ENCODE measurements around the gene RBM24.

RBM24 gene

DNA sequence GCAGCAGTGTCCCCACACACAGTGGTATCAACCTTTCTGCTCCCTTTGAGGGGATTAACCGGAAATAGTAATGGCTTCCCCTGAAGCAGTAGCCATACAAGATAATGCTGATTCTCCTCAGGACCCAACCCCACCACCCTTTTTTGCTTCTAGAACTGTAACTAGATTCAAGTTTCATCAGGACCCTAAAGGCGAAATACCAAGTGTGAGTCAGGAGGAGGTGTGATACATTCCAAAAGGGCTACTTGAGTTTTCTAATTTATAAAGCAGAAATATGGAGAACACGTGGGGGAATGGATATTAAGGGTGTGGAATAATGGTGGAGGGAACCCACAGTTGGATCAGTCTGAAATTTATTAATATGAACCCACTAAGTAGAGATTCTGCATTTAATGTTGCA lies 60.7 kb downstream of the RBM24 start:
- no peak overlapping the region for H3K4me3 ChIP-seq (ENCODE audit: low read depth in 1 of 2, low read length in 2 of 2)
- H3K4me1 ChIP-seq (ENCODE audit: insufficient read depth, low read length), result no peaks in the 10 kb centered on the region
- TF ChIP-seq EZH2 (IDR thresholded peaks at IDR 0.05; ENCODE audit: borderline replicate concordance, low read depth, low read length, severe bottlenecking), result no peak
- H3K9me3 ChIP-seq (ENCODE audit: insufficient read depth, low read length, severe bottlenecking), result no peaks in the 10 kb centered on the region
- no peaks in the 10 kb centered on the region for H3K36me3 ChIP-seq (ENCODE audit: insufficient read depth, low read length)
- no peak overlapping the region for H3K9ac ChIP-seq (ENCODE audit: low read depth, low read length)
- no peaks in the 10 kb centered on the region for H3K27me3 ChIP-seq (ENCODE audit: insufficient read depth, low read length, poor library complexity)
- ATAC-seq (ENCODE audit: insufficient read depth, low read depth), result no peak
- H2AFZ ChIP-seq (ENCODE audit: low read depth, low read length), result no peak overlapping the region
- no peaks in the 10 kb centered on the region for H4K20me1 ChIP-seq (ENCODE audit: insufficient read depth, low read length)
- H3K79me2 ChIP-seq (ENCODE audit: insufficient read depth, low read length), result no peaks in the 10 kb centered on the region
- H3K4me2 ChIP-seq (ENCODE audit: insufficient read depth, low read length), result no peak overlapping the region
- no peak overlapping the region for H3K27ac ChIP-seq (ENCODE audit: low read length)
- no peak for DNase-seq

DNA sequence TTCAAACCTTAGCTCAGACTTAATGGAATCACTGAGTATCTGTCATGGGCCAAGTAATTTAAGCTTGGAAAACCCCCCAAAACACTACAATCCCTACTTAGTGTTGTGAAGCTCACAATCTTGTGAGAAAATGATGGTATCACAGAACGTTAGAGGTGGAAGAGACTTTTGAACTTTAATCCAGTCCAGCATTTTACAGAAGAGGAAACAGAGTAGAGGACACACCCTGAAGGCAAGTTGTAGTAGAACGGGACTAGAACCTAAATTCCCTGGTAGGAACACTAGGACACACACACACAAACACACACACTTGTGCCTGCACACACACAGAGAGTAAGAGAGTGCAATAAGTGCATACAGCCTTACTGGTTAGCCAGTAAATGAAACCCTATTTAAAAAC lies 62.1 kb downstream of the RBM24 start:
- H3K79me2 ChIP-seq (ENCODE audit: insufficient read depth, low read length), result no peaks in the 10 kb centered on the region
- ATAC-seq (ENCODE audit: insufficient read depth, low read depth) (no peak), DNase-seq (no peak)
- H3K4me3 ChIP-seq (ENCODE audit: low read depth in 1 of 2, low read length in 2 of 2), result no peak overlapping the region
- no peaks in the 10 kb centered on the region for H4K20me1 ChIP-seq (ENCODE audit: insufficient read depth, low read length)
- H2AFZ ChIP-seq (ENCODE audit: low read depth, low read length), result no peak overlapping the region
- no peak overlapping the region for H3K9ac ChIP-seq (ENCODE audit: low read depth, low read length)
- H3K36me3 ChIP-seq (ENCODE audit: insufficient read depth, low read length), result no peaks in the 10 kb centered on the region
- no peak overlapping the region for H3K27ac ChIP-seq (ENCODE audit: low read length)
- H3K4me1 ChIP-seq (ENCODE audit: insufficient read depth, low read length), result no peaks in the 10 kb centered on the region
- no peaks in the 10 kb centered on the region for H3K9me3 ChIP-seq (ENCODE audit: insufficient read depth, low read length, severe bottlenecking)
- no peak overlapping the region for H3K4me2 ChIP-seq (ENCODE audit: insufficient read depth, low read length)
- no peaks in the 10 kb centered on the region for H3K27me3 ChIP-seq (ENCODE audit: insufficient read depth, low read length, poor library complexity)
- TF ChIP-seq EZH2 (IDR thresholded peaks at IDR 0.05; ENCODE audit: borderline replicate concordance, low read depth, low read length, severe bottlenecking), result no peak
- TF ChIP-seq, protein P1, sequence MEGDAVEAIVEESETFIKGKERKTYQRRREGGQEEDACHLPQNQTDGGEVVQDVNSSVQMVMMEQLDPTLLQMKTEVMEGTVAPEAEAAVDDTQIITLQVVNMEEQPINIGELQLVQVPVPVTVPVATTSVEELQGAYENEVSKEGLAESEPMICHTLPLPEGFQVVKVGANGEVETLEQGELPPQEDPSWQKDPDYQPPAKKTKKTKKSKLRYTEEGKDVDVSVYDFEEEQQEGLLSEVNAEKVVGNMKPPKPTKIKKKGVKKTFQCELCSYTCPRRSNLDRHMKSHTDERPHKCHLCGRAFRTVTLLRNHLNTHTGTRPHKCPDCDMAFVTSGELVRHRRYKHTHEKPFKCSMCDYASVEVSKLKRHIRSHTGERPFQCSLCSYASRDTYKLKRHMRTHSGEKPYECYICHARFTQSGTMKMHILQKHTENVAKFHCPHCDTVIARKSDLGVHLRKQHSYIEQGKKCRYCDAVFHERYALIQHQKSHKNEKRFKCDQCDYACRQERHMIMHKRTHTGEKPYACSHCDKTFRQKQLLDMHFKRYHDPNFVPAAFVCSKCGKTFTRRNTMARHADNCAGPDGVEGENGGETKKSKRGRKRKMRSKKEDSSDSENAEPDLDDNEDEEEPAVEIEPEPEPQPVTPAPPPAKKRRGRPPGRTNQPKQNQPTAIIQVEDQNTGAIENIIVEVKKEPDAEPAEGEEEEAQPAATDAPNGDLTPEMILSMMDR (IDR thresholded peaks at IDR 0.05; ENCODE audit: borderline replicate concordance, extremely low read depth, low read length, poor library complexity, severe bottlenecking), result no peak
